Measurements from ENCODE around the gene CREBL2. TPM values are rescaled to one million over a fixed set of nuclear protein-coding genes. Genes with fewer than 3 reads are reported as not detected.
A peak's percentile ranks its signal among the peaks of the same experiment; 100 is the strongest.

CREBL2 gene
- total RNA-seq, 1 experiment from 2014 or later, result 18.3 TPM

- H3K23me2 ChIP-seq (ENCODE audit: insufficient read length, low read depth, low read length, poor library complexity, severe bottlenecking), result peaks cover 3% of the 10 kb centered on the region
Observed at GRCh38 chr12:12682284-12682683, 70.6 kb downstream of the CREBL2 start.

More at GRCh38 chr12:12682284-12682683, 70.6 kb downstream of the CREBL2 start:
- H3K23ac ChIP-seq (ENCODE audit: insufficient read length, low read depth, low read length), result no peak overlapping the region
- no peak overlapping the region for H3K4me2 ChIP-seq (ENCODE audit: insufficient read depth, insufficient read length, low read length)
- H3K36me3 Mint-ChIP-seq (ENCODE audit: insufficient read depth in 1 of 3, low read depth in 3 of 3), result peaks cover 0 to 11% (median 10%) of the 10 kb centered on the region in 3 experiments; a peak in 3 of 7 replicates
- no peak overlapping the region for H3K4ac ChIP-seq (ENCODE audit: low read depth, low read length)
- peak overlapping the region in 1 of 3 experiments; percentile 36; a peak in 2 of 7 replicates for H3K27ac Mint-ChIP-seq
- H3K27me3 Mint-ChIP-seq (ENCODE audit: low read depth), result no peaks in the 10 kb centered on the region
- H3K27me3 ChIP-seq (ENCODE audit: insufficient read depth, low read length), result peaks cover 3% of the 10 kb centered on the region; the same call in 1 of the 2 replicates
- H4K5ac ChIP-seq (ENCODE audit: insufficient read length, low read depth, low read length), result no peak overlapping the region
- H2AK5ac ChIP-seq (ENCODE audit: insufficient read length, low read length), result no peak overlapping the region
- H3K18ac ChIP-seq (ENCODE audit: insufficient read length, low read depth, low read length), result no peak overlapping the region
- no peak overlapping the region for H2AFZ ChIP-seq (ENCODE audit: low read length)
- no peak overlapping the region for H3K27ac ChIP-seq (ENCODE audit: insufficient read length, low read depth, low read length)
- no peak overlapping the region for H3K9ac ChIP-seq (ENCODE audit: extremely low read depth, insufficient read length, low read length)
- DNase-seq, result no peak
- no peak overlapping the region for H2BK20ac ChIP-seq (ENCODE audit: low read depth, low read length, poor library complexity, severe bottlenecking)
- H4K20me1 ChIP-seq (ENCODE audit: control insufficient read depth, insufficient read depth, insufficient read length), result no peaks in the 10 kb centered on the region
- H2BK120ac ChIP-seq (ENCODE audit: low read depth, low read length, poor library complexity, severe bottlenecking), result no peak overlapping the region
- H2BK15ac ChIP-seq (ENCODE audit: low read depth, low read length), result no peak overlapping the region
- no peaks in the 10 kb centered on the region for H3K9me3 ChIP-seq (ENCODE audit: control insufficient read depth, low read depth, low read length)
- no peak overlapping the region for H2BK12ac ChIP-seq (ENCODE audit: insufficient read length, low read depth, low read length)
- TF ChIP-seq CTCF (conservative IDR thresholded peaks at IDR 0.05), result no peak
- H3K4me1 ChIP-seq (ENCODE audit: insufficient read depth, low read length), result no peaks in the 10 kb centered on the region
- no peaks in the 10 kb centered on the region; the same call in 1 of the 2 replicates for H3K79me2 ChIP-seq (ENCODE audit: insufficient read depth, low read length)
- no peak overlapping the region for H4K8ac ChIP-seq (replicated peaks; ENCODE audit: insufficient read length, low read depth, low read length)
- H3K14ac ChIP-seq (ENCODE audit: insufficient read depth, low read length), result no peak overlapping the region
- peaks cover 43 to 57% of the 10 kb centered on the region in 2 experiments for H3K4me1 Mint-ChIP-seq
- no peak overlapping the region for H2BK5ac ChIP-seq (ENCODE audit: insufficient read length, low read length)
- H3K56ac ChIP-seq (ENCODE audit: insufficient read length, low read depth, low read length), result no peak overlapping the region
- H3K9me3 Mint-ChIP-seq, result no peaks in the 10 kb centered on the region
- H4K91ac ChIP-seq (ENCODE audit: insufficient read length, low read depth, low read length), result no peak overlapping the region
- no peaks in the 10 kb centered on the region for H3K79me1 ChIP-seq (ENCODE audit: insufficient read depth, low read depth, low read length, poor library complexity, severe bottlenecking)
- H3T11ph ChIP-seq (ENCODE audit: low read length), result no peak overlapping the region
- H3K4me3 Mint-ChIP-seq, result peak overlapping the region; percentile 1 to 16; a peak in 3 of 5 replicates
